ENCODE measurements around the gene GOSR2. TPM values are rescaled to one million over a fixed set of nuclear protein-coding genes. Genes with fewer than 3 reads are reported as not detected.

GOSR2 gene
- total and polyA plus RNA-seq, 2 of the 4 experiments (the other 2 are of a cell fraction): 63.4 to 75.6 TPM

DNA sequence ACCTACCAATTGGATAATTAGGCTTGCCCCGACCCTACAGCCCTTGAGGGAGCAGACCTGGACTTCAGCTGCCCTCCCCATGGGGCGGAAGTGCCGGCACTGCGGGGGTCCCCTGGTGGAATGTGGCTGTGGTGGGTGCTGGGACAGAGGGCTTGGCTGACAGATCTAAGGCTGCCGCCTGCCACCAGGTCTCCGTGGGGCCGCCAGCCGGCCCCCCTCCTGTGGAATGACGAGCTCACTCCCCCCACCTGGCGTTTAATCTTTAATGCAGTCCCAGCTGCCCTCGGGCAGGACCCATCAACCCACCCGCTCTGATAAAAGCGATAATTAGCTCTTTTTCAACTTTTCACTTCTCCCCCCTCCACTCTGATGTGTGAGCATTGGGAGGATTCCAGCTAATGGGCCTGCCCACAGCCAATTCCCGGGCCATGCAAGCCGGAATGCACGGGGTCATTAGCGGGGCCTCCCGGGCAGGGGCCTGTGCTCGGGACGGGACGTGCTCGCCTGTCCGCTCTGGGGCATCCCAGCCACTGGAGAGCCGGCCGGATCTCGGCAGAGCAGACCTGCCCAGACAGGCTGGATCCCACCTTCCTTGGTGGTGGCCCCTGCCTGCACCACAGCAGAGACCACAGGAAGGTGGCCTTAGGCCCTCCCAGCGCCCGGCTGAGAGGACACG is 28.3 kb upstream of the GOSR2 start:
- H3K4me1 ChIP-seq (ENCODE audit: control insufficient read depth, insufficient read depth, low read length): no peaks in the 10 kb centered on the region
- ChIA-PET CTCF (no interaction called here), POLR2A (ENCODE audit: unreplicated experiment) (no interaction called here)
- H2AK9ac ChIP-seq (replicated peaks; ENCODE audit: low read depth, low read length, poor library complexity): no peak overlapping the region
- 15% methylated on average over 9 of the region's 29 CpGs; no CpG with 5 or more reads in 1 of the 2 experiments for WGBS, 2 experiments (ENCODE audit: extremely low coverage in 2 of 2, insufficient read length in 1 of 2)
- H3K4ac ChIP-seq (ENCODE audit: low read depth, low read length): no peak overlapping the region
- ATAC-seq (ENCODE audit: low read depth) (peak; percentile 11; the same call in 1 of the 2 replicates), DNase-seq (no peak)
- no peak overlapping the region for H2BK20ac ChIP-seq (ENCODE audit: low read depth, low read length)
- H2BK15ac ChIP-seq (ENCODE audit: low read depth, low read length): no peak overlapping the region
- H4K91ac ChIP-seq (ENCODE audit: insufficient read depth, low read depth, low read length): no peak overlapping the region
- H3K9me3 ChIP-seq (ENCODE audit: control insufficient read depth, insufficient read depth, low read length): peaks cover 3% of the 10 kb centered on the region; the same call in 1 of the 2 replicates
- H3K27ac ChIP-seq (ENCODE audit: insufficient read depth, low read length): no peak overlapping the region
- no peaks in the 10 kb centered on the region for H3K36me3 ChIP-seq (ENCODE audit: control insufficient read depth, insufficient read depth, low read length)
- H2AFZ ChIP-seq (replicated peaks; ENCODE audit: low read length, poor library complexity): no peak overlapping the region
- in situ Hi-C loops (cut with MboI; ENCODE audit: low sequenced_read_pairs) (no loop called here), intact Hi-C loops (cut with micrococcal nuclease) (no loop called here), dilution Hi-C loops (cut with HindIII; ENCODE audit: low sequenced_read_pairs, unreplicated experiment) (no loop called here)
- H3K9ac ChIP-seq (ENCODE audit: low read depth, low read length): no peak overlapping the region
- no peak overlapping the region for H3K14ac ChIP-seq (replicated peaks; ENCODE audit: low read depth, low read length)
- H3K27me3 ChIP-seq (ENCODE audit: control insufficient read depth, insufficient read depth, low read length): peaks cover 67% of the 10 kb centered on the region
- H4K20me1 ChIP-seq (ENCODE audit: insufficient read depth, low read length): no peaks in the 10 kb centered on the region
- TF ChIP-seq RFX5 (IDR thresholded peaks at IDR 0.05; ENCODE audit: low read depth, low read length) (no peak), CHD1 (IDR thresholded peaks at IDR 0.05; ENCODE audit: low read depth, low read length) (no peak), MAFK (IDR thresholded peaks at IDR 0.05; ENCODE audit: low read depth, low read length) (no peak), FOS (IDR thresholded peaks at IDR 0.05; ENCODE audit: low read depth, low read length) (no peak), RAD21 (IDR thresholded peaks at IDR 0.05; ENCODE audit: low read length) (no peak), MAZ (IDR thresholded peaks at IDR 0.05; ENCODE audit: borderline replicate concordance, low read depth, low read length) (no peak)
- no peak overlapping the region for H3K4me3 ChIP-seq (ENCODE audit: insufficient read depth, low read depth, low read length)
- no peak overlapping the region for H3K56ac ChIP-seq (ENCODE audit: extremely low read depth, insufficient read depth, low read length)
- H3K18ac ChIP-seq (ENCODE audit: low read depth, low read length): no peak overlapping the region
- no peaks in the 10 kb centered on the region for H3K9me1 ChIP-seq (ENCODE audit: insufficient read depth, low read length)
- H4K8ac ChIP-seq (ENCODE audit: low read depth in 2 of 2, low read length in 2 of 2): no peak overlapping the region
- H3K79me1 ChIP-seq (ENCODE audit: low read depth in 1 of 2, low read length in 2 of 2): no peaks in the 10 kb centered on the region
- no peak overlapping the region for H3K23ac ChIP-seq (ENCODE audit: low read depth, low read length)
- no peak overlapping the region for H3K4me2 ChIP-seq (ENCODE audit: low read depth, low read length)
- H2AK5ac ChIP-seq (ENCODE audit: low read depth, low read length): no peak overlapping the region
- H2BK5ac ChIP-seq (ENCODE audit: low read depth, low read length, poor library complexity, severe bottlenecking): no peak overlapping the region
- BruUV-seq (replicated peaks): no TSS peak
- H2BK120ac ChIP-seq (ENCODE audit: low read depth, low read length): no peak overlapping the region
- H4K5ac ChIP-seq (ENCODE audit: low read depth, low read length): no peak overlapping the region
